ENCODE measurements around the gene TMEM128.
"Not testable (repeated sequence)": the region's sequence is repeated elsewhere in the genome, so short reads cannot be mapped to it uniquely, and the experiment has no call there.

The TMEM128 gene

GRCh38 chr4:4200624-4201023 is 47.4 kb downstream of the TMEM128 start:
- Histone ChIP-seq H3K4me1 (ENCODE audit: control insufficient read depth, insufficient read depth, low read length) (no peaks in the 10 kb centered on the region), H3K27ac (ENCODE audit: low read length) (no peak overlapping the region), H3K9ac (ENCODE audit: low read length in 2 of 2) (no peak overlapping the region), H3K27me3 (ENCODE audit: control insufficient read depth in 1 of 2, insufficient read depth in 2 of 2, low read length in 2 of 2) (peaks cover 0 to 8% of the 10 kb centered on the region in 2 donors), H3K9me3 (ENCODE audit: control insufficient read depth in 2 of 2, low read length in 2 of 2) (no peaks in the 10 kb centered on the region), H3K4me3 (ENCODE audit: low read length in 2 of 2) (no peak overlapping the region), H3K36me3 (ENCODE audit: control insufficient read depth in 2 of 2, insufficient read depth in 2 of 2, low read length in 2 of 2) (no peaks in the 10 kb centered on the region)

- no peaks in the 10 kb centered on the region for H3K9me3 ChIP-seq (ENCODE audit: control insufficient read depth in 2 of 2, low read length in 2 of 2)
- no peak overlapping the region for H3K9ac ChIP-seq (ENCODE audit: low read length in 2 of 2)
- no peaks in the 10 kb centered on the region for H3K36me3 ChIP-seq (ENCODE audit: control insufficient read depth in 2 of 2, insufficient read depth in 2 of 2, low read length in 2 of 2)
- peaks cover 0 to 3% of the 10 kb centered on the region in 2 donors for H3K27me3 ChIP-seq (ENCODE audit: control insufficient read depth in 1 of 2, insufficient read depth in 2 of 2, low read length in 2 of 2)
- H3K27ac ChIP-seq (ENCODE audit: low read length): no peak overlapping the region
- no peak overlapping the region for H3K4me3 ChIP-seq (ENCODE audit: low read length in 2 of 2)
- no peaks in the 10 kb centered on the region for H3K4me1 ChIP-seq (ENCODE audit: control insufficient read depth, insufficient read depth, low read length)
Observed at GRCh38 chr4:4195354-4195753, 52.7 kb downstream of the TMEM128 start.

GRCh38 chr4:4188557-4188956 is 59.5 kb downstream of the TMEM128 start:
- H3K9me3 ChIP-seq (ENCODE audit: control insufficient read depth in 2 of 2, low read length in 2 of 2); H3K36me3 ChIP-seq (ENCODE audit: control insufficient read depth in 2 of 2, insufficient read depth in 2 of 2, low read length in 2 of 2); H3K27me3 ChIP-seq (ENCODE audit: control insufficient read depth in 1 of 2, insufficient read depth in 2 of 2, low read length in 2 of 2); H3K4me3 ChIP-seq (ENCODE audit: low read length in 2 of 2); H3K9ac ChIP-seq (ENCODE audit: low read length in 2 of 2); H3K4me1 ChIP-seq (ENCODE audit: control insufficient read depth, insufficient read depth, low read length); H3K27ac ChIP-seq (ENCODE audit: low read length): not testable (repeated sequence)

All from stomach smooth muscle (tissue), 2 donors.